Measurements from ENCODE around the gene CCHCR1.

DNA sequence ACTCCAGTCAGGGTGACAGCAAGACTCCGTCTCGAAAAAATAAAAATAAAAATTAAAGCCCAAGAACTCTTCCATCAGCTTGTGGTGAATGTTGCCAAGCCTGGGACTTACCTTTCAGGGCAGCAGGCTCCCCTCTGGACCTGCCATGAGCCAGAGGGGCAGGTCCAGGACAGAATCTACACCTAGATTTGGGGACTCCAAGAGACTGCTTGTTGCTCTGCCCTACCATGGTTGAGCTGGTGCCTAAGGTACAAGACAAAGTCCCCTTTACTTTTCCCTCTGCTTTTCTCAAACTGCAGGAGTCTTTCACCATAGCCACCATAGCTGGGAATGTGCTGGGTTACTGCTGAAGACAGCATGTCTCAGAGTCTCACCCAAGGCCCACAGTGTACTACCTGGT is 54.5 kb downstream of the CCHCR1 start:
- TF ChIP-seq, protein P1, sequence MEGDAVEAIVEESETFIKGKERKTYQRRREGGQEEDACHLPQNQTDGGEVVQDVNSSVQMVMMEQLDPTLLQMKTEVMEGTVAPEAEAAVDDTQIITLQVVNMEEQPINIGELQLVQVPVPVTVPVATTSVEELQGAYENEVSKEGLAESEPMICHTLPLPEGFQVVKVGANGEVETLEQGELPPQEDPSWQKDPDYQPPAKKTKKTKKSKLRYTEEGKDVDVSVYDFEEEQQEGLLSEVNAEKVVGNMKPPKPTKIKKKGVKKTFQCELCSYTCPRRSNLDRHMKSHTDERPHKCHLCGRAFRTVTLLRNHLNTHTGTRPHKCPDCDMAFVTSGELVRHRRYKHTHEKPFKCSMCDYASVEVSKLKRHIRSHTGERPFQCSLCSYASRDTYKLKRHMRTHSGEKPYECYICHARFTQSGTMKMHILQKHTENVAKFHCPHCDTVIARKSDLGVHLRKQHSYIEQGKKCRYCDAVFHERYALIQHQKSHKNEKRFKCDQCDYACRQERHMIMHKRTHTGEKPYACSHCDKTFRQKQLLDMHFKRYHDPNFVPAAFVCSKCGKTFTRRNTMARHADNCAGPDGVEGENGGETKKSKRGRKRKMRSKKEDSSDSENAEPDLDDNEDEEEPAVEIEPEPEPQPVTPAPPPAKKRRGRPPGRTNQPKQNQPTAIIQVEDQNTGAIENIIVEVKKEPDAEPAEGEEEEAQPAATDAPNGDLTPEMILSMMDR (IDR thresholded peaks at IDR 0.05): no peak
- no peak for TF ChIP-seq POLR2A (IDR thresholded peaks at IDR 0.05)
- TF ChIP-seq POLR2AphosphoS5 (IDR thresholded peaks at IDR 0.05): no peak
